EL (cell line): Measurements from ENCODE around the gene BCL7C.
"Not testable (repeated sequence)": the region's sequence is repeated elsewhere in the genome, so short reads cannot be mapped to it uniquely, and the experiment has no call there.

ENCODE experiments used
- DNase-seq: peaks from one replicate; pipeline ENCODE4 v3.0.0-alpha.2; 2016

Gene BCL7C

GRCh38 chr16:30860729-30861128 is 33.1 kb downstream of the BCL7C start:
- not testable (repeated sequence) for DNase-seq

- DNase-seq = no peak
Measured at GRCh38 chr16:30858829-30859423, 35.0 kb downstream of the BCL7C start.

- DNase-seq = no peak
Measured at GRCh38 chr16:30858111-30858495, 35.8 kb downstream of the BCL7C start.

GRCh38 chr16:30853758-30854157 is 40.1 kb downstream of the BCL7C start:
- peak; percentile 37 for DNase-seq

GRCh38 chr16:30850246-30850645 is 43.6 kb downstream of the BCL7C start:
- DNase-seq = no peak

GRCh38 chr16:30846649-30847402 is 47.1 kb downstream of the BCL7C start:
- DNase-seq = no peak

- DNase-seq = peak; percentile 85
Measured at GRCh38 chr16:30844671-30845449, 49.0 kb downstream of the BCL7C start.

- DNase-seq = no peak
Measured at GRCh38 chr16:30844346-30844670, 49.6 kb downstream of the BCL7C start.

- DNase-seq = no peak
Measured at GRCh38 chr16:30843501-30843900, 50.4 kb downstream of the BCL7C start.

GRCh38 chr16:30842971-30843370 is 50.9 kb downstream of the BCL7C start:
- no peak for DNase-seq

GRCh38 chr16:30841332-30841731 is 52.5 kb downstream of the BCL7C start:
- DNase-seq = no peak

GRCh38 chr16:30840611-30841010 is 53.3 kb downstream of the BCL7C start:
- DNase-seq = no peak

- DNase-seq = no peak
Measured at GRCh38 chr16:30839523-30840227, 54.2 kb downstream of the BCL7C start.

- no peak for DNase-seq
Measured at GRCh38 chr16:30838876-30839471, 54.9 kb downstream of the BCL7C start.

GRCh38 chr16:30837904-30838303 is 56.0 kb downstream of the BCL7C start:
- peak; percentile 35 for DNase-seq
